Nephron progenitor cell (in vitro differentiated cells): Measurements from ENCODE around the gene HPN.
"Not testable (repeated sequence)": the region's sequence is repeated elsewhere in the genome, so short reads cannot be mapped to it uniquely, and the experiment has no call there.

Source experiments
- DNase-seq: peaks from one replicate; pipeline ENCODE4 v3.0.0; 2021
- H3K27ac Mint-ChIP-seq: 2 replicates; pipeline ENCODE4 v1.8.0; 2021; ENCODE audit warnings: mild to moderate bottlenecking, moderate library complexity, mixed read lengths
- H3K27me3 Mint-ChIP-seq: 2 replicates; pipeline ENCODE4 v1.8.0; 2021; ENCODE audit warnings: mild to moderate bottlenecking, low read depth, mixed read lengths; ENCODE audit not compliant: poor library complexity
- H3K36me3 Mint-ChIP-seq: 2 replicates; pipeline ENCODE4 v1.8.0; 2021; ENCODE audit warnings: low read depth, mixed read lengths
- H3K4me1 Mint-ChIP-seq: 2 replicates; pipeline ENCODE4 v1.8.0; 2021; ENCODE audit warnings: mixed read lengths
- H3K4me3 Mint-ChIP-seq: 2 replicates; pipeline ENCODE4 v1.8.0; 2021; ENCODE audit warnings: mild to moderate bottlenecking, moderate library complexity, mixed read lengths
- H3K9me3 Mint-ChIP-seq: 2 replicates; pipeline ENCODE4 v1.8.0; 2021; ENCODE audit warnings: mild to moderate bottlenecking, moderate library complexity, mixed read lengths
- TF ChIP-seq, protein P1 (sequence below): fragments of 200-600 bp; sonication (generic); IDR thresholded peaks from 2 replicates; pipeline ENCODE4 v1.5.0; 2021; ENCODE audit warnings: antibody characterized with exemption

HPN gene

DNA sequence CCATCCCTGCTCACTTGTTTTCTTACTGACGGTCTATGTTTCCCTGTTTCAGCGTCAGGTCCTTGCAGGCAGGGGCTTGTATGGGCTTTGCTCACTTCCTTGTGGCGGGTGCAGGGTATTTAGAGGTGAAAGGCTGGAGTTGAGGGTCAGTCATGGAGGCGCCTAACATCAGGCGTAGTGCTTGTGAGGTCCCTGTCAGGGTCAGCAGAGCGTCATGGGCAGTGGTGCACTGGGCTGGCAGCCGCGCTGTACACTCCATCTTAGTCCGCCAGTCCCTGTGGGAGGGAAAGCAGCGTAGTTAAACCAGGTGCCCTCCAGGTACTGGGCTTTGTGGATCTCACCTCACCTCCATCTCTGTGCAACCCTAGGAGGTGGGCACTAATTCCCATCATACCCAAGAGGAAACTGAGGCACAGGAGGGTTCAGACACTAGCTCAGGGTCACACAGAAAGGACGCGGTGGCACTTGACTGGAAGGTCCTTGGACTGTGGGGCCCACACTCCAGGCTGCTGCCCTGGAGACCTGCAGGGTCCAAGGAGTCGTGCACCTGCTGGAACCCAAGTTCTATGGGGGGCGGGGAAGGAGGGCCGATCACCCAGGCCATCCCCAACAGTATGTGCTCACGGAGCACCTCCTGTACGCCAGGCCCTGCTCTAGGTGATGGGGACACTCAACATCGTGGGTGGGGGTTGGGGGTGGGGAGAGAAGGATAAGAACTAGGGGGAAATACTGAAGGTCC is 36.8 kb upstream of the HPN start:
- DNase-seq = no peak
- no peaks in the 10 kb centered on the region for H3K27me3 Mint-ChIP-seq
- H3K27ac Mint-ChIP-seq = peak overlapping the region; percentile 85
- no peak overlapping the region for H3K4me3 Mint-ChIP-seq
- TF ChIP-seq, protein P1, sequence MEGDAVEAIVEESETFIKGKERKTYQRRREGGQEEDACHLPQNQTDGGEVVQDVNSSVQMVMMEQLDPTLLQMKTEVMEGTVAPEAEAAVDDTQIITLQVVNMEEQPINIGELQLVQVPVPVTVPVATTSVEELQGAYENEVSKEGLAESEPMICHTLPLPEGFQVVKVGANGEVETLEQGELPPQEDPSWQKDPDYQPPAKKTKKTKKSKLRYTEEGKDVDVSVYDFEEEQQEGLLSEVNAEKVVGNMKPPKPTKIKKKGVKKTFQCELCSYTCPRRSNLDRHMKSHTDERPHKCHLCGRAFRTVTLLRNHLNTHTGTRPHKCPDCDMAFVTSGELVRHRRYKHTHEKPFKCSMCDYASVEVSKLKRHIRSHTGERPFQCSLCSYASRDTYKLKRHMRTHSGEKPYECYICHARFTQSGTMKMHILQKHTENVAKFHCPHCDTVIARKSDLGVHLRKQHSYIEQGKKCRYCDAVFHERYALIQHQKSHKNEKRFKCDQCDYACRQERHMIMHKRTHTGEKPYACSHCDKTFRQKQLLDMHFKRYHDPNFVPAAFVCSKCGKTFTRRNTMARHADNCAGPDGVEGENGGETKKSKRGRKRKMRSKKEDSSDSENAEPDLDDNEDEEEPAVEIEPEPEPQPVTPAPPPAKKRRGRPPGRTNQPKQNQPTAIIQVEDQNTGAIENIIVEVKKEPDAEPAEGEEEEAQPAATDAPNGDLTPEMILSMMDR = no peak
- H3K9me3 Mint-ChIP-seq = no peaks in the 10 kb centered on the region
- H3K4me1 Mint-ChIP-seq = peaks cover 38% of the 10 kb centered on the region
- H3K36me3 Mint-ChIP-seq = peaks cover 21% of the 10 kb centered on the region

DNA sequence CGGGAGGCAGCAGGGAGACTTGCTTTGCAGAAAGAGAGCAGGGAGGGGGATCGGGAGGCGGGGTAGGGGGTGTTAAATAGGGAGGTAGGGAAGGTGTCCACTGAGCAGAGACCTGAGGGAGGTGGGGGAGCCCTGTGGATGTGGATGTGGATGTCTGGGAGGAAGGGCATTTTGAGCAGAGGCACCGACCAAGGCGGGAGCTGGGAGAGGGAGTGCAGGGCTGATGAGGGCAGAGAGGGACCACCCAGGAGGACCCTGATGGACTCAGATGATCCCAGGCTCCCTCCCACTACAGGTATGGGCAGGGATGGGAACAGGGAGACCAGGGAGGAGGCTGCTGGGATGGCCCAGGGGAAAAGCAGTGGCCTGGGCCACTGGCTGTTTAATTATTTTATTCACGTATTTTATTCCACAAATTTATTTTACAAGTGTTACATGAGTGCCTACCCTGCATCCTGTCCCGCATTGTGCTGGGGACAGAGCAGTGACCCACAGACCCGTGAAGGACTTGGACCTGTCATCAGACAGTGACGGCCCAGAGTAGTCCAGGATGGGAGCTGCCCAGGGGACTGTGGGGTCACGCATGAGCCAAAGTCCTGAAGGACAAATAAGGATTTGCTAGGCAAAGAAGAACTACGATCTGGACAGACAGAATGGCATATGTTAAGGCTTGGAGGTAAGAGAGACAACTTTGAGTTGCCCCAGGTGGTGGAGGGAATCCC is 36.1 kb upstream of the HPN start:
- TF ChIP-seq, protein P1 = no peak
- DNase-seq = no peak

DNA sequence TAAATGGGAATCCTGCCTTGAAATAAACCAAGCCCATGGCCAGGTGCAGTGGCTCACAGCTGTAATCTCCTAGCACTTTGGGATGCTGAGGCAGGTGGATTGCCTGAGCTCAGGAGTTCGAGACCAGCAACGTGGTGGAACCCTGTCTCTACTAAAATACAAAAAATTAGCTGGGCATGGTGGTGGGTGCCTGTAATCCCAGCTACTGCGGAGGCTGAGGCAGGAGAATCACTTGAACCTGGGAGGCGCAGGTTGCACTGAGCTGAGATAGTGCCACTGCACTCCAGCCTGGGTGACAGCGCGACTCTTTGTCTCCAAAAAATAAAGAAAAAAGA is 35.5 kb upstream of the HPN start:
- peaks cover 36% of the 10 kb centered on the region for H3K4me1 Mint-ChIP-seq
- H3K9me3 Mint-ChIP-seq, H3K4me3 Mint-ChIP-seq, H3K27me3 Mint-ChIP-seq, DNase-seq: not testable (repeated sequence)
- H3K36me3 Mint-ChIP-seq = peaks cover 28% of the 10 kb centered on the region
- peak overlapping the region; percentile 48 for H3K27ac Mint-ChIP-seq

More for the DNA sequence above, 36.1 kb upstream of the HPN start:
- Mint-ChIP-seq H3K27me3 (no peaks in the 10 kb centered on the region), H3K9me3 (no peaks in the 10 kb centered on the region), H3K27ac (no peak overlapping the region), H3K36me3 (peaks cover 24% of the 10 kb centered on the region), H3K4me1 (peaks cover 38% of the 10 kb centered on the region), H3K4me3 (no peak overlapping the region)

DNA sequence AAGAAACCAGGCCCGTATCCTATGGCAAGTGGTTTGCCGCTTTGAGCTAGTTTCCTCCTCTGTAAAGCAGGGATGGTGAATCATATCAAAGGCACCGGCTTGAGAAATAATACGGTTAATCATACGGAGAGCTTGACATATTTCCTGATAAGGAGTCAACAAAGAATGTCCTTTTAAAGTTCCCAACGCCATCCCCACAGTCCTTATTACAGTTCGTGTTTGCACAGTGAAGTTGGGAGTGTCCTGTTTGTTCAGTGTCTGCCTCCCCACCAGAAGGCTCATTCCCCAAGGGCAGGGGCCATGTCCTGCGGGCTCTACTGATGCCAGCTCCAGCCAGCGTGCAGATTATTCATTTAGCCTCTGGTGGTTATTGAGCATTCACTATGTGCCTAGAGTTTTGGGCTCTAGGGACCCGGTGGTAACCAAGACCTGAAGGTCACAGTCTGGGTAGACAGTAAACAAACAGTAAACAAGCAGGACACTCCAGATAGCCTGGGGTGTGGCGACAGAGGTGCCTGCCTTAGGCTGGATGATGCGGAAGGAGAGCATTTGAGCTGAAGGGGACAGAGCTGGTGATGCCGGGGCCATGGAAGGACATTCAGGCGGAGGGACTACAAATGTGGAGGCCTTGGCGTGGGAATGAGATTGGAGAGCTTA is 35.1 kb upstream of the HPN start:
- Mint-ChIP-seq H3K36me3 (peaks cover 28% of the 10 kb centered on the region), H3K9me3 (no peaks in the 10 kb centered on the region), H3K4me1 (peaks cover 31% of the 10 kb centered on the region), H3K27me3 (no peaks in the 10 kb centered on the region), H3K27ac (peak overlapping the region; percentile 48), H3K4me3 (no peak overlapping the region)
- DNase-seq = no peak
- TF ChIP-seq, protein P1 = no peak

DNA sequence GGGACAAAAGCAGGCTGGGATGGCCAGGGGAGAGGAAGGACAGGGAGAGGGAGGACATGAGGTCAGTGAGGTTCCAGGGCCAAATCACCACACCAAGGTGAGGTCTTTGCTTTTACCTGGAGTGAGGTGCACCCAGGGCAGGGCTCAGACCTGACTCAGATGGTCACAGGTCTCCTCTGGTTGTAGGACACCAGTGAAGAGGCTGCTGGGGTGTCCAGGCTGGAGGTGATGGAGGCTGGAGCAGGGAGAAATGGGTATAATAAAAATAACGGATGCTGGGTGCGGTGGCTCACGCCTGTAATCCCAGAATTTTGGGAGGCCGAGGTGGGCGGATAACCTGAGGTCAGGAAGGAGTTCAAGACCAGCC is 34.5 kb upstream of the HPN start:
- TF ChIP-seq, protein P1 = no peak
- H3K27ac Mint-ChIP-seq = peak overlapping the region; percentile 48
- no peak for DNase-seq
- peaks cover 26% of the 10 kb centered on the region for H3K4me1 Mint-ChIP-seq
- H3K36me3 Mint-ChIP-seq = peaks cover 28% of the 10 kb centered on the region
- H3K4me3 Mint-ChIP-seq = no peak overlapping the region
- H3K9me3 Mint-ChIP-seq = no peaks in the 10 kb centered on the region
- no peaks in the 10 kb centered on the region for H3K27me3 Mint-ChIP-seq

DNA sequence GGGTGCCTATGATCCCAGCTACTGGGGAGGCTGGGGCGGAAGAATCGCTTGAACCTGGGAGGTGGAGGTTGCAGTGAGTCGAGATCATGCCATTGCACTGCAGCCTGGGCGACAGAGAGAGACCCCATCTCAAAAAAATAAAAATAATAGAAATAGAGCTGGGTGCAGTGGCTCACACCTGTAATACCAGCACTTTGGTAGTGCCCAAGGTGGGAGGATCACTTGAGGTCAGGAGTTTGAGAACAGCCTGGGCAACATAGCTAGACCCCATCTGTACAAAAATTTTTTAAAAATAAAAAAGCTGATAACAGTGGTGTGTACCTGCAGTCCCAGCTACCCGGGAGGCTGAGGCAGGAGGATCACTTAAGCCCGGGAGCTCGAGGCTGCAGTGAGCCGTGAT is 34.1 kb upstream of the HPN start:
- not testable (repeated sequence) for H3K4me3 Mint-ChIP-seq, DNase-seq, H3K9me3 Mint-ChIP-seq, H3K27ac Mint-ChIP-seq, H3K27me3 Mint-ChIP-seq
- Mint-ChIP-seq H3K4me1 (peaks cover 22% of the 10 kb centered on the region), H3K36me3 (peaks cover 32% of the 10 kb centered on the region)
